Measurements from ENCODE around the gene HK1. TPM values are rescaled to one million over a fixed set of nuclear protein-coding genes. Genes with fewer than 3 reads are reported as not detected.
A peak's percentile ranks its signal among the peaks of the same experiment; 100 is the strongest.

HK1 gene
- total RNA-seq, 1 experiment from 2014 or later, result 140 TPM

- DNase-seq, result no peak
- intact Hi-C loops (cut with micrococcal nuclease; ENCODE audit: unreplicated experiment), result loop anchor here (5.0 to 10.0 kb wide), 5 partner anchors 170 to 602 kb away; partner anchors contain the start of gene KIFBP
- BruUV-seq (replicated peaks), result no TSS peak
These were observed 128.7 kb downstream of the HK1 start for GRCh38 chr10:69406816-69407580.

GRCh38 chr10:69407621-69408301 lies 129.5 kb downstream of the HK1 start:
- Histone ChIP-seq H3K36me3 (ENCODE audit: low read depth) (no peaks in the 10 kb centered on the region), H4K20me1 (ENCODE audit: insufficient read depth) (no peaks in the 10 kb centered on the region), H3K9me3 (ENCODE audit: insufficient read depth, low read depth) (no peaks in the 10 kb centered on the region), H3K79me2 (ENCODE audit: low read depth) (no peaks in the 10 kb centered on the region), H3K4me2 (peak overlapping the region; percentile 55; the same call in 1 of the 2 replicates), H3K4me1 (replicated peaks; ENCODE audit: insufficient read depth) (peaks cover 26% of the 10 kb centered on the region), H3F3A (ENCODE audit: insufficient read depth, low read depth) (peaks cover 21% of the 10 kb centered on the region; the same call in 1 of the 2 replicates), H3K27ac (no peak overlapping the region), H3K4me3 (no peak overlapping the region), H2AFZ (no peak overlapping the region), H3K9me2 (ENCODE audit: insufficient read depth) (no peaks in the 10 kb centered on the region), H3K27me3 (ENCODE audit: insufficient read depth, low read depth) (no peaks in the 10 kb centered on the region)
- intact Hi-C loops (cut with micrococcal nuclease; ENCODE audit: unreplicated experiment), result loop anchor here (1.0 to 10.0 kb wide), 9 partner anchors 31 to 603 kb away; partner anchors contain the start of genes KIFBP and VPS26A
- TF ChIP-seq CTCF (conservative IDR thresholded peaks at IDR 0.05), result peak; percentile 47; the same call in 1 of the 2 replicates
- TF ChIP-seq EZH2 (IDR thresholded peaks at IDR 0.05; ENCODE audit: low read depth), result no peak
- ChIA-PET CTCF (interaction anchor here (0.5 to 2.3 kb wide), 22 partner anchors 8 to 497 kb away, joined by 3 to 12 read pairs (median 4); no protein-coding TSS in a partner anchor), POLR2A (ENCODE audit: unreplicated experiment) (no interaction called here)
- no TSS peak for BruUV-seq (replicated peaks)
- no peak for DNase-seq

More at GRCh38 chr10:69406816-69407580, 128.7 kb downstream of the HK1 start:
- H3K9me2 ChIP-seq (ENCODE audit: insufficient read depth), result no peaks in the 10 kb centered on the region
- H2AFZ ChIP-seq, result no peak overlapping the region
- POLR2A ChIA-PET (ENCODE audit: unreplicated experiment), result interaction anchor here (0.5 to 0.6 kb wide), 3 partner anchors 45 to 163 kb away, joined by 3 to 7 read pairs (median 6); no protein-coding TSS in a partner anchor
- CTCF ChIA-PET, result interaction anchor here (0.6 to 2.3 kb wide), 6 partner anchors 14 to 230 kb away, joined by 3 to 9 read pairs (median 4); no protein-coding TSS in a partner anchor
- H3K4me2 ChIP-seq, result no peak overlapping the region
- no peaks in the 10 kb centered on the region for H3K27me3 ChIP-seq (ENCODE audit: insufficient read depth, low read depth)
- H3K4me3 ChIP-seq, result no peak overlapping the region
- TF ChIP-seq EZH2 (IDR thresholded peaks at IDR 0.05; ENCODE audit: low read depth) (no peak), CTCF (conservative IDR thresholded peaks at IDR 0.05) (no peak)
- H3K9me3 ChIP-seq (ENCODE audit: insufficient read depth, low read depth), result no peaks in the 10 kb centered on the region
- H3K27ac ChIP-seq, result no peak overlapping the region
- H3K4me1 ChIP-seq (replicated peaks; ENCODE audit: insufficient read depth), result peaks cover 26% of the 10 kb centered on the region
- no peaks in the 10 kb centered on the region for H3K36me3 ChIP-seq (ENCODE audit: low read depth)
- H3K79me2 ChIP-seq (ENCODE audit: low read depth), result no peaks in the 10 kb centered on the region
- no peaks in the 10 kb centered on the region for H4K20me1 ChIP-seq (ENCODE audit: insufficient read depth)
- peaks cover 21% of the 10 kb centered on the region; the same call in 1 of the 2 replicates for H3F3A ChIP-seq (ENCODE audit: insufficient read depth, low read depth)
